Astrocyte (in vitro differentiated cells and primary cell): ENCODE results near the gene ARHGEF3.

Experiments
- EZH2 ChIP-seq: IDR thresholded peaks from 2 replicates; pipeline ENCODE4 v1.6.1; 2012; ENCODE audit warnings: mild to moderate bottlenecking, low read length, inconsistent platforms; ENCODE audit not compliant: insufficient read depth
- TF ChIP-seq, protein P1 (sequence below): IDR thresholded peaks from 2 replicates; pipeline ENCODE4 v1.5.1; 2011; ENCODE audit warnings: low read depth, mild to moderate bottlenecking, inconsistent platforms, low read length, moderate library complexity; ENCODE audit not compliant: insufficient read depth

DNA sequence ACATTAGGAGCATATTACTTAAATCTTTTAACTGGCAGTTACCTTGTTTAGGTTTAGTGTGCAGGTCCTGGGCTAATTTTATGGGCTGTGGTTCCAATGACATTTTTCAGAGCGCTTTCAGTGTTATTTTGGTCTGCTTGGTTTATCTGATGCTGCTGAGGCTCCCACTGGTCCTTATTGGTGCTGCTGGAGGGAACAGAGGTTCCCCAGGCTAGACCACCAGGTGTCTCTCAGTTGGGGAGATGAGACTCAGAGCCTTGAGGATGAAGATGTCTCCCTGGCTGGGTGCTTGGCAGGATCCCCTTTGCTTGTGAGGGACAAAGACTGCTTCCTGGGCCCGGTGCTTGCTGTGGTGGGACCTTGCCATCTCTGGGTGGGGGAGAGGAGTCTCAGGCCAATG is 90.4 kb downstream of the ARHGEF3 start:
- TF ChIP-seq, protein P1, sequence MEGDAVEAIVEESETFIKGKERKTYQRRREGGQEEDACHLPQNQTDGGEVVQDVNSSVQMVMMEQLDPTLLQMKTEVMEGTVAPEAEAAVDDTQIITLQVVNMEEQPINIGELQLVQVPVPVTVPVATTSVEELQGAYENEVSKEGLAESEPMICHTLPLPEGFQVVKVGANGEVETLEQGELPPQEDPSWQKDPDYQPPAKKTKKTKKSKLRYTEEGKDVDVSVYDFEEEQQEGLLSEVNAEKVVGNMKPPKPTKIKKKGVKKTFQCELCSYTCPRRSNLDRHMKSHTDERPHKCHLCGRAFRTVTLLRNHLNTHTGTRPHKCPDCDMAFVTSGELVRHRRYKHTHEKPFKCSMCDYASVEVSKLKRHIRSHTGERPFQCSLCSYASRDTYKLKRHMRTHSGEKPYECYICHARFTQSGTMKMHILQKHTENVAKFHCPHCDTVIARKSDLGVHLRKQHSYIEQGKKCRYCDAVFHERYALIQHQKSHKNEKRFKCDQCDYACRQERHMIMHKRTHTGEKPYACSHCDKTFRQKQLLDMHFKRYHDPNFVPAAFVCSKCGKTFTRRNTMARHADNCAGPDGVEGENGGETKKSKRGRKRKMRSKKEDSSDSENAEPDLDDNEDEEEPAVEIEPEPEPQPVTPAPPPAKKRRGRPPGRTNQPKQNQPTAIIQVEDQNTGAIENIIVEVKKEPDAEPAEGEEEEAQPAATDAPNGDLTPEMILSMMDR = no peak
- TF ChIP-seq EZH2 = no peak
